ENCODE data around the gene CBX1. TPM values are rescaled to one million over a fixed set of nuclear protein-coding genes. Genes with fewer than 3 reads are reported as not detected.

Gene CBX1
- total and polyA plus RNA-seq, 3 donors from 2014 or later = 59.9 to 123 (median 70.1) TPM

- H3K27ac ChIP-seq = no peak overlapping the region
- no peaks in the 10 kb centered on the region for H3K36me3 ChIP-seq (ENCODE audit: low read depth, missing control alignments)
Measured at GRCh38 chr17:48125829-48126531, 24.7 kb upstream of the CBX1 start.

GRCh38 chr17:48123776-48124388 lies 22.6 kb upstream of the CBX1 start:
- WGBS, 2 donors = 93 to 96% methylated on average over 4 of the region's 4 CpGs
- Histone ChIP-seq H3K4me3 (no peak overlapping the region), H3K27me3 (no peaks in the 10 kb centered on the region), H3K36me3 (ENCODE audit: low read depth, missing control alignments) (no peaks in the 10 kb centered on the region), H3K27ac (no peak overlapping the region), H3K9me3 (no peaks in the 10 kb centered on the region), H3K4me1 (peaks cover 4% of the 10 kb centered on the region)
- TF ChIP-seq CTCF (IDR thresholded peaks at IDR 0.05) (no peak), POLR2A (IDR thresholded peaks at IDR 0.05) (no peak)
- intact Hi-C loops (cut with DNase I; ENCODE audit: low total_unique reads) = no loop called here
- DNase-seq = no peak

More at GRCh38 chr17:48125829-48126531, 24.7 kb upstream of the CBX1 start:
- DNase-seq = no peak
- H3K4me3 ChIP-seq = no peak overlapping the region
- peaks cover 4% of the 10 kb centered on the region for H3K4me1 ChIP-seq
- H3K27me3 ChIP-seq = no peaks in the 10 kb centered on the region
- WGBS, 2 donors = 42 to 56% methylated on average over 9 of the region's 9 CpGs
- no peaks in the 10 kb centered on the region for H3K9me3 ChIP-seq
- intact Hi-C loops (cut with DNase I; ENCODE audit: low total_unique reads) = no loop called here
- TF ChIP-seq CTCF (IDR thresholded peaks at IDR 0.05) (no peak), POLR2A (IDR thresholded peaks at IDR 0.05) (no peak)

GRCh38 chr17:48123111-48123510 lies 21.8 kb upstream of the CBX1 start:
- no peak overlapping the region for H3K4me3 ChIP-seq
- no peaks in the 10 kb centered on the region for H3K36me3 ChIP-seq (ENCODE audit: low read depth, missing control alignments)
- 84 to 85% methylated on average over 6 of the region's 6 CpGs for WGBS, 2 donors
- TF ChIP-seq CTCF (IDR thresholded peaks at IDR 0.05) (no peak), POLR2A (IDR thresholded peaks at IDR 0.05) (no peak)
- intact Hi-C loops (cut with DNase I; ENCODE audit: low total_unique reads) = no loop called here
- no peaks in the 10 kb centered on the region for H3K9me3 ChIP-seq
- H3K27me3 ChIP-seq = no peaks in the 10 kb centered on the region
- no peak for DNase-seq
- no peak overlapping the region for H3K27ac ChIP-seq
- H3K4me1 ChIP-seq = peaks cover 4% of the 10 kb centered on the region

GRCh38 chr17:48122665-48123045 lies 21.4 kb upstream of the CBX1 start:
- DNase-seq = no peak
- H3K36me3 ChIP-seq (ENCODE audit: low read depth, missing control alignments) = no peaks in the 10 kb centered on the region
- 65 to 90% methylated on average over 3 of the region's 3 CpGs for WGBS, 2 donors
- peaks cover 4% of the 10 kb centered on the region for H3K4me1 ChIP-seq
- no peak overlapping the region for H3K27ac ChIP-seq
- TF ChIP-seq POLR2A (IDR thresholded peaks at IDR 0.05) = no peak
- no peak for TF ChIP-seq CTCF (IDR thresholded peaks at IDR 0.05)
- intact Hi-C loops (cut with DNase I; ENCODE audit: low total_unique reads) = no loop called here
- H3K9me3 ChIP-seq = no peaks in the 10 kb centered on the region
- H3K27me3 ChIP-seq = no peaks in the 10 kb centered on the region
- no peak overlapping the region for H3K4me3 ChIP-seq

All from testis (tissue), 3 donors.